Limb (tissue), 2 donors: ENCODE results near the gene CD84.
"Not testable (repeated sequence)": the region's sequence is repeated elsewhere in the genome, so short reads cannot be mapped to it uniquely, and the experiment has no call there.

Experiments
- DNase-seq, 2 donors: peaks; one replicate each; pipeline ENCODE4 v3.0.0-alpha.2; 2016; ENCODE audit errors: extremely low spot score in 2 of 2

The CD84 gene

GRCh38 chr1:160517519-160517918, 61.8 kb downstream of the CD84 start:
- DNase-seq: not testable (repeated sequence)

- DNase-seq: not testable (repeated sequence)
These were observed 63.4 kb downstream of the CD84 start for GRCh38 chr1:160515908-160516307.

- DNase-seq: no peak
These were observed 74.6 kb downstream of the CD84 start for GRCh38 chr1:160504651-160505050.

- DNase-seq: no peak
These were observed 76.2 kb downstream of the CD84 start for GRCh38 chr1:160503087-160503486.

GRCh38 chr1:160500321-160500990, 78.8 kb downstream of the CD84 start:
- no peak for DNase-seq

GRCh38 chr1:160499631-160500030, 79.7 kb downstream of the CD84 start:
- DNase-seq: no peak

GRCh38 chr1:160498301-160499065, 80.8 kb downstream of the CD84 start:
- not testable (repeated sequence) for DNase-seq

GRCh38 chr1:160496334-160496733, 83.0 kb downstream of the CD84 start:
- no peak for DNase-seq

GRCh38 chr1:160494620-160495019, 84.7 kb downstream of the CD84 start:
- no peak for DNase-seq

GRCh38 chr1:160492617-160493016, 86.7 kb downstream of the CD84 start:
- no peak for DNase-seq

- DNase-seq: no peak
These were observed 87.3 kb downstream of the CD84 start for GRCh38 chr1:160491981-160492380.
